ENCODE data around the gene C18orf63.

The C18orf63 gene

DNA sequence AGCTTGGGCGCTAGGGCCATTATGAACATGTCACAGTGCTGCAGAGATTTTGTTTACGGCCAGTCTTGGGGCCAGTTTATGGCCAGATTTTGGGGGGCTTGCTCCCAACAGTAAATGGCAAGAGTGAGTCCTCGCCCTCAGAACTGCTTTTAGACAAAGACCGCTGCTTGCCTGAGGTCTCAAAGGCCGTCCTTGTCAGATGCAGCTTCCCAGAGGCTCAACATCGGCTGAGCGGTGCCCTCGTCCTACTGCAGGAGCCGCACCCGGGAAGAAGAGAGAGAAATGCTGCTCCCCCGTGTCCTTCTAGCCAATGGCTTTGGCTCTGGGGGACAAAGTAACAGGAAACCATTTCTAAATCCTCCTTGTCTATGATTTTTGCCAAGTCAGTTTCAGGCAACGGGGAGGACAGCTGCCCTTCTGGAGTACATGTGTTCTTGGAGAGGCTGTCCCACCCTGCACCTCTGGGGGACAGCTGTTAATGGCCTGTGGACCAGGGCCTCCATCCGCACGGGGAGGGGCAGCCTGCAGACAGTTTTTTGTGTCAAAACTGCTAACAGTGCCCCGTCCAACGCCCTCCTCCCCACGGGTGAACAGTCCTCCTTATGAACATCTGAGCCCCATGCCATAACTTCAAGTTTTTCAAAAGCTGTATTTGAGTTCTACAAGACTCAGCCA is 66.1 kb downstream of the C18orf63 start:
- DNase-seq, result no peak

DNA sequence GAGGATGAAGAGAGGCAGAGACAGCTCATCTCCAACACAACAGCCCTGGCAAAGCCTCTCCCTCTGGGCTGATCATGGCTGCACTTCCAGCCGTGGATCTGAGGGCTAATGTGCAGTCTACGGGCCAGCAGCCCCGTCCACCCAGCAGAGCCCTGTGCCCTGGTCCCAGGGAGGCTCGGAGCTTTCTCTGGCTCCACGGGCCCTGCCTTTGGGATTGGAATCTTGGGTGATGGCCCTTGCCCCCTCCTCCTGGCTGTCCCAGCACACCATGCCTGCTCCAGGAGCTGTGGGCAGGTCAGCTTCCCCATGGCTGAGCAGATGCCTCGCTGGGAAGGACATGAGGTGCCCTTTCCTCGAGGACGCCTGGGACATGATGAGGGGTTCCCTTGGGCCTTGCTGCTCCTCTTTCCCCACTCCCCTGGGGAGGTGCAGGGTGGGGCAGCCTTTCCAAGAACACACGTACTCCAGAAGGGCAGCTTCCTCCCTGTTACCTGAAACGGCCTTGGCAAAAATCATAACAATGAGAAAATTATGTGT is 66.9 kb downstream of the C18orf63 start:
- no peak for DNase-seq

DNA sequence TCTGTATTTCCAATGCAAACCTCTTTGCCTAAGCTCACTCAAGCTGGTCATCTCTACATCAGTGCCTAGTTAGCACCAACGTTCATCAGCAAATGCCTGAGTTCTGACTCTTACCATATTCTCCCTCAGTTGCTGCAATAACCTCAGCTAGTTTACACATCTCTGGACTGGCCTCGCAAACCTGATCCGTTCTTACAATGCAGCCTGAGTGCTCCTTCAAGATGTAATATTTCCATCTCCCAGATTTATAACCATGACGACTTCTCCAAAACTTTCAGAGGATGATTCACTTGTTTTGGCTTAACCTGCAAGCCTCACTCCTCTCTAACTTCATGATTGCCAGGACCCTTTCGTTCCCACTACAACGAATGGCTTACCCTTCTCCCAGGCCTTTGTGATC is 71.7 kb downstream of the C18orf63 start:
- DNase-seq, result no peak

DNA sequence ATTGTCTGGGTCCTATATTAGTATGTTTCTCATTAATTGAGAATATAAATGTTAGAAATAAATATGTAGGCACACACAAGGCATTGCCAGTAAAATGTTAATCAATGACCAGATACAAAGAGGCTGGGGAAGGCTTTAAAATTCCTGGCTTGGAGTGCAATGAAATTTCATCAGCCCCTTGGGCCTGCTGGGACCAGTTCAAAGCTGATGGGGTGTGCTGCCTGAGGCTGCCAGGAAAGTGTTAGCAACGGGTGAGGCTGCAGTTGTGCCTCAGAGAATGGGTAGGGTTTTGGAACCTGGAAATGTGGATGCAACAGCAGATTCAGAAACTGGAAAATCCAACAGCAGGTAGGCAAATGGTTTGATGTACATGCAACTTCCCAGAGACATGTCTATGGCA is 72.6 kb downstream of the C18orf63 start:
- no peak for DNase-seq

DNA sequence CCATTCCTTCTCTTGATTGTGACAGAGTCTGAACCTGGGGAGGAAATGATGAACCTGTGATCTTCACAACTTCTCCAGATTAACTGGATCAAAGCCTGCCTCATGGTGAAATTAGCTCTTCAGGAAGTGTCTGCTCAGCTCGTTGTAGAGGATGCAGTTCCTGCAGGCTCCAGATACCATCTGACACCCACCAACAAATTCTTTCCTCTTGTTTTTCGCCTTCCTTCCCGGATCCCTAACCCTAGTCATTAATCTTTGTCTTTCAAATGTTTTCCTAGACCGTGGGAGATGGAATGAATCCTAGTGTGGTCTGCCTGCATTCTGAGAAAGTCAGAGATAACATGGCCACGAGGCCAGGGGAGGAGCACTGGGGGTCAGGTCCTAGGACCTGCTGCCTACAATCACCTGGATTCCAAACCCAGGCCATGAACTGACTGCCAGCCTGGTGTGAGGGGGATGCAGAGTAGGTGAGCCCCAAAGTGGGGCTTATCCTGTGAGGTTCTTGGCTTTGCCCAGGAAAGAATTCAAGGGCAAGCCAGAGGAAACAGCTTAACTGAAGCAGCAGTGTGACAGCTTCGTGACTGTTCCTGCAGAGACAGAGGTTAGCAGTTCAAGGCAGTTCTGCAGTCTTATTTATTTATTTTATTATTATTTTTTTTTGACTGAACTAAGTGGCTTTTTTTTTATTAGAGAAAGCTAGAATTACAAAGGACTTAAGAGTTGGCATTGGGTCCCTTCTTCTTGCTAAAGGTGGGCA is 73.7 kb downstream of the C18orf63 start:
- no peak for DNase-seq

DNA sequence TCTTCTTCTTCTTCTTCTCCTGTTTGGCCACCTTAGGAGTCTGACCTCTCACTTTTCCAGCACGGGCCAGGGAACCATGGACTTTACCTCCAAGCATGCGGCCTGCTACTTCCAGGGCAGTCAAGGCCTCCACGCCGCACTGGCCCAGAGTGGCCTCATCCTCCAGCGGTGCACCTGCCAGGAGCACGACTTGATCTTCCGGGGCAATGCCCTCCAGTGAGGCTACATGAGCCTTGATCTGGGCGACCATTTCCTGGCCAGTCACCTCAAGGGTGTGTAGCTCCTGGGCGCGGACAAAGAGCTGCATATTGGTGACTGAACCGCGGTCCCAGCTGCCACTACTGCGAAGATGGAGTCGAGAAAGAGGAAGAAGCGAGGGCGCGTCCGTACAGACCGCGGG is 74.4 kb downstream of the C18orf63 start:
- DNase-seq, result no peak

DNA sequence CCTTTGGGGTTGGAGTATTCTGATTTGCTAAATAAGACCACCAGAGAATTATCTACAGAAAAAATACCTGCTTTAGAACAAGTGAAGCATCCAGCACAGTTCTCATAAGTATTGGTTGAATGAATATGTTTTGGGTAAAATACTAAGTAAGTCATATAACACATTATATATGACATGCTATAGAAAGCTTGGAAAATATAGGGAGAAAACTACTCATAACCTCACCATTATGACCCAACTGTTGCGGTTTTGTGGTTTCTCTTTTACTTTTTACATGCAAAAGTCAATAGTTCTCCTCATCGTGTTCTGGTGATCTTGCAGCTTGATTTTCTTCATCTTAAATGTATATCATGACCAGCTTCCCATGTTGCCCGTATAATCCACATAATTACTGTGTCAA is 75.3 kb downstream of the C18orf63 start:
- no peak for DNase-seq

DNA sequence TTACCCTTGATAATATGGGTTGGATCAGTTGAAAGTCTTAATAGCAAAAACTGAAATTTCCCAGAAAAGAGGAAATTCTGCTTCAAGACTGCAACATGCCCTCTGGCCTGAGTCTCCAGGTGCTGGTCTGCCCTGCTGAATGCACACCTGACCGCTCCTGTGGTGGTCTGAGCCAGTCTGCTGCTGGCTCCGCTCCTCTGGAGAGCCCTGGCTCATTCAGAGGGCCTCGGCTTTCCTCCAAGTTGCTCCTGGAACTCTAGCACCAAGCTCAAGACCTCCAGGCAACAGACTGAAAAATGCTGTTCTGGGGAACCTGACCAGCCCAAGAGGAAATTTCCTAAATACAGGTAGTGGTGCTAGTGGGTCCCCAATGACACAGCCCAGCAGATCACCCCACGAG is 76.7 kb downstream of the C18orf63 start:
- DNase-seq, result no peak

DNA sequence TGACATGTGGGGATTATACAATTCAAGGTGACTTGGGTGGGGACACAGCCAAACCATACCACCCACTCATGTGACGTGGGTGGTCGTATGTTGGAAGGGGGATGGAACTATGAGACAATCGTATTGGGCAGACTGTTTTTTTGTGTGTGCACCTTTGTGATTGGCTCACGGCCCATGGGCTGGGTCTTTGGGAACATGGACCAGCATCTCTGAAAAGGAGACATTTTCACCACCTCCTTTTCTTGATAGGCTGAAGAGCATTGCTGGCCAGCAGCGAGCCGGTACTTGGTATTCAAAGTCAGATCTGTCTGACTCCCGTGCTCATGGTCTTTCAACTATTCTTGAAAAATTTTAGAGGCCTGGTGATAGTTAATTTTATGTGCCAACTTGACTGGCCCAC is 79.4 kb downstream of the C18orf63 start:
- DNase-seq, result no peak

DNA sequence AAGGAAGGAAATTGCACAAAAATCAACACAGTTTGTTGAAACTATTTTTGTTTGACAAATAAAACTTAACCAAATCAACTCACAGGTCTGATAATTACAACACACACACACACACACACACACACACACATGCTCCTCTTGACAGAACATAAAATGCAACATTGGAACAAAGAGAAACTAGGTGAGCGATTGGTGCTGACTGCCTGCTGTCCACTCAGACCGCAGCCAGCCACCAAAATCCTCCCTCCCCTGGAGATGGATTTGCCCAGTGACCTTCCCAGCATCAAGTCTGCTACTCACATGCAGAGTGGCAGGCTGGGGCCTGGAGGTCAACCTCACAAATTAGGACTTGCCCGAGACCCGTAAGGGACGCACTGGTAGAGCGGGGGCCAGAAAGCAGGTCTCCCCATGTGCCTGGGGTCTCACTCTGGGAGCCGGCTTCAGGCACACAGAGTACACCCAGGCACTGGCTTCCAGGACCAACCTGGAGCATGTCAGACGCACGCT is 80.1 kb downstream of the C18orf63 start:
- no peak for DNase-seq

DNA sequence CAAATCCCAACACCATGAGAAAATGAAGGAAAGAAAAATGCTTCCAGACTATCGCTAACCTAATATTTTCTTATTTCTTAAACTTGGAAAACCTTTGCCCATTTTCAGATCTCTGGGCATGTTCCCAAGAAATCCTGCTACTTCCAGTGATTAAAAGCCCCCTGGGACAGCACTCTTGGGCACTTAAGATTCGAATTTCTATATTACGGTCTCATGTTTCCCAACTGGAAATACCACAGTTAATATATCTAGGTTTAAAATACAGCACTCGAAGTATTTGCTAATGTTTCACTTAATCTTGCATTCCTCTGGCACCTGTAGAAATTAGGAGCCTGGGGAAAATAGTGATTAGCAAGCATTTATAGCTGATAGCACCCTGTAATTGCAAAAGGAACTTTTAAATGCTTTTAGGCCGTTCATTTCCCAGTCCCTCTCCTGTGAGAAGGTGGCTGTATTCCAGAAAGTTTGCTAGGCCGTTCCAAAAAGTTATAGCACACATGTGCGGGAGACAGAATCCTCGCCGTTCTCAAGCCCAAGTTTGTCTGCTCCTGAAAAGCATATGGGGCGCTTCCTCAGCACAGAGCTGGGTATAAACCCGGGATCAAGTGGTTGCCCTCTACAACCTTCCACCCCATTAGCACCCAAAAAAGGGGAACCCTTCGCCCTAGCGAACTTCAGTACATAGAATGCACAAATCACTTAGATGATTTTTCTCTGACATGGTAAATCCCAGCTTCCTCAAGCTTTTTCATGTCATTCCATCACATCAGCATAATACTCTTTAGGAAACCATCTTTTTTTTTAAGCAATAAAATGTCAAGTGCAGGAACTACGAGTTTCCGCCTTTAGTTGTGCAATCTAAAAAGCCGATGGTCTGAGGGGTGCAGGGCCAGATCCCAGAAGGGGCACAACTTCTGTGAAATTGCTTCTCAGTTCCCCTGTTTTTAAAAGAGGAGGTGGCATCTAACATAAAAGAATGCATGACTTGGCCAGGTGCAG is 80.8 kb downstream of the C18orf63 start:
- DNase-seq, result no peak

DNA sequence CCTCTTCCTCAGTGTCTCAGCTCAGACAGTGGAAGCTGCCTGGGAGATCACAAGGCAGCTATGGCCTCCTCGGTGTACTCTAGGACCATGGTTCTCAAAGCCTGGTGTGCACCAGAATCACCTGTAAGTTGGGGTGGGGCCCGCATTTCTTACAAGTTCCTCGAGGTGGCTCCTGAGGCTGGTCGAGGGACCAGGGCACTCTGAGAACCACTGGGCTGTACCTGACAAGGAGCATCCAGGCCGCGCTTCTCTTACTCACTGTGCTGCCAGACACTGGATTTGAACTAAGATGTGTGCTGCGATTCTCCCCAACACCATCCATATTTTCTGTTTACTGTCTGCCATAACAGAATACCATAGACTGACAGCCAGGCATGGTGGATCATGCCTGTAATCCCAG is 81.9 kb downstream of the C18orf63 start:
- no peak for DNase-seq

DNA sequence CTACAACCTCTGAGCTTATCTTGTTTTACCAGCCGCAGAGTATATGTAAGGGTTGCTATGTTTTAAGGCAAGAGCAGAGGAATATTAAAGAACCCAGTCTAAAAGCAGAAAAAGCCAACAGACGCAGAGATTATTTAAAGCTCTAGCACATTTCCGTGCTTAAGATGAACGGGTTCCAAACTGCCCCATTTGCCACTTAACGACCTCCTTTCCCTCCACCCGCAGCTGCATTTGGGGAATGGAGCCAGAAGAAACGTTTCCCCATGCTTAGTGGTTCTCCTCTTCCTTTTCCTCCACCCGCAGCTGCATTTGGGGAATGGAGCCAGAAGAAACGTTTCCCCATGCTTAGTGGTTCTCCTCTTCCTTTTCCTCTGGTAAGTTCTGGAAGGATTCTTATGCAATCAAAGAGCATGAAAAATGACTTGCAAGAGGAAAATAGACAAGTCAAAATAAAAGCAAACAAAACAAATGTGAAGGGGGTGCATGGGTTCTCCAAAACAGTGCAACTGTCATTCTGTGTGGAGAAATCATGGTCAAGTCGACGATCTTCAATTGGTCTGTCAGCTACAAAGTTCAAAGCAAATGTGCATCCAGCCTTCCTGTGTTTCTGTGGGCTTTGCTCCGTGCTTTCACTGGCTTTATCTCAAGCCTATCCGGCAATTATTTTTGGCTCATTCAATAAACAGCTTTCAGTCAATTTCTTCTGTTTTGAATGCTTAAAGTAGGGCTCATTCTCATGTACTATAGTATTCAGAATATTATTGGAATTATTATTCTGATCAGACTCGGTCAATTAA is 83.7 kb downstream of the C18orf63 start:
- DNase-seq, result no peak

DNA sequence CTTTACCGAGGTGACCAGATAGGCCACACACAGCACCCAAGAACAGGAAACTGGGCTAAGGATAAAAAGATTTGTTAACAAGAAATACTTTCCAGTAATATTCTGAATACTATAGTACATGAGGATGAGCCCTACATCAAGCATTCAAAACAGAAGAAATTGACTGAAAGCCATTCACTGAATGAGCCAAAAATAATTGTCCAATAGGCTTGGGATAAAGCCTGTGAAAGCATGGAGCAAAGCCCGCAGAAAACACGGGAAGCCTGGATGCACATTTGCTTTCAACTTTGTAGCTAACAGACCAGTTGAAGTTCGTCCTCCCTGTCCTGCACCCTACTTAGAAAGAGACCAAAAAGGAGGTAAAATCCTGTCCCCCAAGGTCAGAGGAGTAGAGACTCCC is 85.2 kb downstream of the C18orf63 start:
- no peak for DNase-seq

DNA sequence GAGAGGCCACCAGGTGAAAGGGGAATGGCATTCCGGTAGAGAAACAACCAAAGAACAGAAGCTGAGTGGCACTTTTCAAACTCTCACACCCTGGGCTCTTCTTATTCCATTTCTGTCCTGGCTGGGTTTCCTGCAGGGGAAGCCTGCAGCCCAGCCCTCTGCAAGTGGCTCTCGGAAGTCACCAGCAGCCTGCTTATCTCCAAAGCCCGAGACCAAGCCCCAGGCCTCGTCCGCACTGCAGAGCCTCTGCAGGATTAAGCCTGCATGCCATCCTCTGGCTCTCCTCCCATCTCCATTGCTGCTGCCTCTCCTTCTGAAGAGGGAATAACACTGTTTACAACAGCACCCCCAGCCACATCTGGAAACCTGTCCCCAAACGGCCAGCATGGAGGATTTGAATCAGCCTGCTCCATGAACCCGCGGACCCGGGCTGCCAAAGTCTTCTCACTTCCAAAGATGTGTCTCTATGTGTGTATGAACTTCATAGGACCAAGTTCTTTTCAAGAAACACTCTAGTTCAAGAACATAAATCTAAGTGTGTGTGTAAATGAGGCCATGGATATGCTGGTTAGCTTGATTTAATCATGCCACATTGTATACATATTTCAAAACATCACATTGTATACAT is 87.3 kb downstream of the C18orf63 start:
- DNase-seq, result no peak

DNA sequence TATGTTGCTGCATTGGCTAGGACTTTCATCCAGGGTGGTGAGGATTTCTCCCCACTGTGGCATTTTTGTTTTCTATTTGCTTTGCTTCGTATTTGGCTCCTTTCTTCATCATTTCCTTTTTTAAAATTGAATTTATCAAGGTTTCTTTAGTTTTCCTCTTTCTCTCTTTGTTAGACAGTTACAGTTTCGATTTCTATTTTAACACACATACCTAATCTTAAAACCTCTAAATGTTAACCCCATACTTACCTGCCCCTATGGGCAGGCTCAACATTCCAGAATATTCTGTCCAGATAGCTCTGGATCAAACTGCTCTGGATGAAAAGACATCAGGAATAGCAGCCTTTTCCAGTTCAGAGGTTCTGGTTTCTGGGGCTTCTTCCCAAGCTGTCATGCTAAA is 92.2 kb downstream of the C18orf63 start:
- no peak for DNase-seq
